GM12875 (cell line): ENCODE measurements around the gene MAML3.

ENCODE experiments used
- H3K4me3 ChIP-seq: one replicate; pipeline ENCODE4 v1.5.1; 2011; ENCODE audit warnings: low read depth, low read length, control low read depth
- TF ChIP-seq, protein P1 (sequence below): IDR thresholded peaks from 2 replicates; pipeline ENCODE4 v1.5.1; 2011; ENCODE audit warnings: low read depth, mild to moderate bottlenecking, control low read depth, inconsistent platforms, low read length, moderate library complexity, borderline replicate concordance; ENCODE audit not compliant: insufficient read depth

MAML3 gene

GRCh38 chr4:139933541-139933940 lies 220.4 kb downstream of the MAML3 start:
- H3K4me3 ChIP-seq, result no peak overlapping the region
- TF ChIP-seq, protein P1, sequence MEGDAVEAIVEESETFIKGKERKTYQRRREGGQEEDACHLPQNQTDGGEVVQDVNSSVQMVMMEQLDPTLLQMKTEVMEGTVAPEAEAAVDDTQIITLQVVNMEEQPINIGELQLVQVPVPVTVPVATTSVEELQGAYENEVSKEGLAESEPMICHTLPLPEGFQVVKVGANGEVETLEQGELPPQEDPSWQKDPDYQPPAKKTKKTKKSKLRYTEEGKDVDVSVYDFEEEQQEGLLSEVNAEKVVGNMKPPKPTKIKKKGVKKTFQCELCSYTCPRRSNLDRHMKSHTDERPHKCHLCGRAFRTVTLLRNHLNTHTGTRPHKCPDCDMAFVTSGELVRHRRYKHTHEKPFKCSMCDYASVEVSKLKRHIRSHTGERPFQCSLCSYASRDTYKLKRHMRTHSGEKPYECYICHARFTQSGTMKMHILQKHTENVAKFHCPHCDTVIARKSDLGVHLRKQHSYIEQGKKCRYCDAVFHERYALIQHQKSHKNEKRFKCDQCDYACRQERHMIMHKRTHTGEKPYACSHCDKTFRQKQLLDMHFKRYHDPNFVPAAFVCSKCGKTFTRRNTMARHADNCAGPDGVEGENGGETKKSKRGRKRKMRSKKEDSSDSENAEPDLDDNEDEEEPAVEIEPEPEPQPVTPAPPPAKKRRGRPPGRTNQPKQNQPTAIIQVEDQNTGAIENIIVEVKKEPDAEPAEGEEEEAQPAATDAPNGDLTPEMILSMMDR, result no peak

DNA sequence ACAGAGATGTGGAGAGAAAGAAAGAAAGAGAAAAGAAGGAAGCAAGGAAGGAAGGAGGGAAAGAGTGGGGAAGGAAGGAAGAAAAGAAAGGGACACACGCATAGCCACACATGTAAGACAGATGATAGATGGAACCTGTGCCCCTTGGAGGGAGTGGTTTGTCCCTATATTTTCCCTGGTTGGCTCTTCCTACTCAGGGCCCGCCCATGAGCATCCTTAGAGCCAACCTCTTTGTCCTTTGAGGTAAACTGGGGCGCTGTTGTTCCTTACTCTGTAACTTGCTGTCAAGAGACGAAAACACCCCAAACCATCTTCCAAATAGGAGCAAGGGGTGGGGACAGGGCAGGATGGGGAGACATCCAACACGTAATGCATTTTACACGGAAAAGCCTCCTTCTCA lies 220.9 kb downstream of the MAML3 start:
- no peak overlapping the region for H3K4me3 ChIP-seq
- TF ChIP-seq, protein P1, result no peak

- no peak overlapping the region for H3K4me3 ChIP-seq
- TF ChIP-seq, protein P1, result no peak
Observed at GRCh38 chr4:139924782-139925181, 229.2 kb downstream of the MAML3 start.

- TF ChIP-seq, protein P1, result no peak
- no peak overlapping the region for H3K4me3 ChIP-seq
Observed at GRCh38 chr4:139922406-139923024, 231.5 kb downstream of the MAML3 start.

- no peak overlapping the region for H3K4me3 ChIP-seq
- TF ChIP-seq, protein P1, result no peak
Observed at GRCh38 chr4:139921429-139922184, 232.4 kb downstream of the MAML3 start.

GRCh38 chr4:139920486-139921002 lies 233.4 kb downstream of the MAML3 start:
- TF ChIP-seq, protein P1, result no peak

DNA sequence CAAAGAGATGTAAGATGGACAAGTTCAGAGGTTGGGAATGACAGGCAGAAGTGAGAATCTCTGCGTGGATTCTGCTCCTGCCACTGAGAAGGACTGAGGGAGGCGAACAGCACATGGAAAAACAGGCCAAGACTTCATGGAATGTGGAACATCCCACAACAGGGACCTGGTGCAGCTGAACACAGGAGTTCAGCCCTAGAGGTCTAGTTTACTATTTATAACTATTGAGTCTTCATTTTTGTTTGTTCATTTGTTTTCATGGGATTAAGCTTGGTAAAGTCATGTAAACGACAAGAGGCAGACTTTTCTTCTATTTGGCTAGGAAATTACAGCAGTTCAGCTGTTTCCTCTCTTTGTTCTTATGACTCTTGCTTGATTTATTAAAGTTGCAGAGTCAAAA lies 234.5 kb downstream of the MAML3 start:
- H3K4me3 ChIP-seq, result no peak overlapping the region
- TF ChIP-seq, protein P1, result no peak

More at GRCh38 chr4:139920486-139921002, 233.4 kb downstream of the MAML3 start:
- no peak overlapping the region for H3K4me3 ChIP-seq
